ENCODE results near the gene IVNS1ABP.

The IVNS1ABP gene

GRCh38 chr1:185353124-185353523 is 36.1 kb upstream of the IVNS1ABP start:
- FAIRE-seq (no peak), DNase-seq (ENCODE audit: insufficient read length, low spot score) (no peak)
- TF ChIP-seq, protein P1, sequence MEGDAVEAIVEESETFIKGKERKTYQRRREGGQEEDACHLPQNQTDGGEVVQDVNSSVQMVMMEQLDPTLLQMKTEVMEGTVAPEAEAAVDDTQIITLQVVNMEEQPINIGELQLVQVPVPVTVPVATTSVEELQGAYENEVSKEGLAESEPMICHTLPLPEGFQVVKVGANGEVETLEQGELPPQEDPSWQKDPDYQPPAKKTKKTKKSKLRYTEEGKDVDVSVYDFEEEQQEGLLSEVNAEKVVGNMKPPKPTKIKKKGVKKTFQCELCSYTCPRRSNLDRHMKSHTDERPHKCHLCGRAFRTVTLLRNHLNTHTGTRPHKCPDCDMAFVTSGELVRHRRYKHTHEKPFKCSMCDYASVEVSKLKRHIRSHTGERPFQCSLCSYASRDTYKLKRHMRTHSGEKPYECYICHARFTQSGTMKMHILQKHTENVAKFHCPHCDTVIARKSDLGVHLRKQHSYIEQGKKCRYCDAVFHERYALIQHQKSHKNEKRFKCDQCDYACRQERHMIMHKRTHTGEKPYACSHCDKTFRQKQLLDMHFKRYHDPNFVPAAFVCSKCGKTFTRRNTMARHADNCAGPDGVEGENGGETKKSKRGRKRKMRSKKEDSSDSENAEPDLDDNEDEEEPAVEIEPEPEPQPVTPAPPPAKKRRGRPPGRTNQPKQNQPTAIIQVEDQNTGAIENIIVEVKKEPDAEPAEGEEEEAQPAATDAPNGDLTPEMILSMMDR (IDR thresholded peaks at IDR 0.05; ENCODE audit: insufficient read depth, missing control alignments): no peak

- FAIRE-seq (no peak), DNase-seq (ENCODE audit: insufficient read length, low spot score) (no peak)
- TF ChIP-seq, protein P1 (IDR thresholded peaks at IDR 0.05; ENCODE audit: insufficient read depth, missing control alignments): no peak
These were observed 34.9 kb upstream of the IVNS1ABP start for GRCh38 chr1:185351734-185352466.

DNA sequence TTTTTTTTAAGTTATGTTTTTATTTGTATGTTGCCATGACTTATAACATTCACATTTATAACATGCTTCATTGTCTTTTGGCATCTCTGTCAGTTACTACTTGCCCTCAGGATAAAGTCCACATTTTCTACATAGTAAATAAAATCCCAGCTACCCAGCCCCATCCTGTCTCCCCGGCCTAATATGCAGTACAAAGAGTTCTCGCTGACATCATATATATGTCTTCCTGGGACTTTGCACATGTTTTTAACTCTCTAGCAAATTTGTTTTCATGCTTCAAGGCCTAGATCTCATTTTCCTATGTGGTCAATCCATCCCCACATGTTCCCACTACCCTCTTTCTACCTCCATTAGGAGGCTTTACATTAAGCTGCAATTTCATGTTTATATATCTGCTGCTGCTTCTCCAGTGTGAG is 33.0 kb upstream of the IVNS1ABP start:
- DNase-seq (ENCODE audit: insufficient read length, low spot score): no peak
- TF ChIP-seq, protein P1 (IDR thresholded peaks at IDR 0.05; ENCODE audit: insufficient read depth, missing control alignments): no peak
- FAIRE-seq: no peak

- TF ChIP-seq, protein P1 (IDR thresholded peaks at IDR 0.05; ENCODE audit: insufficient read depth, missing control alignments): no peak
- no peak for DNase-seq (ENCODE audit: insufficient read length, low spot score)
- FAIRE-seq: peak; percentile 51
These were observed 32.5 kb upstream of the IVNS1ABP start for GRCh38 chr1:185349556-185349955.

- TF ChIP-seq, protein P1 (IDR thresholded peaks at IDR 0.05; ENCODE audit: insufficient read depth, missing control alignments): no peak
- FAIRE-seq (no peak), DNase-seq (ENCODE audit: insufficient read length, low spot score) (no peak)
These were observed 31.9 kb upstream of the IVNS1ABP start for GRCh38 chr1:185348985-185349384.

GRCh38 chr1:185348296-185348695 is 31.3 kb upstream of the IVNS1ABP start:
- DNase-seq (ENCODE audit: insufficient read length, low spot score) (no peak), FAIRE-seq (no peak)
- TF ChIP-seq, protein P1 (IDR thresholded peaks at IDR 0.05; ENCODE audit: insufficient read depth, missing control alignments): no peak

GRCh38 chr1:185345913-185346720 is 29.1 kb upstream of the IVNS1ABP start:
- FAIRE-seq (no peak), DNase-seq (ENCODE audit: insufficient read length, low spot score) (no peak)
- TF ChIP-seq, protein P1 (IDR thresholded peaks at IDR 0.05; ENCODE audit: insufficient read depth, missing control alignments): no peak

Data from D721Med (cell line).